H9 (cell line): ENCODE data around the gene ZNF425. TPM values are rescaled to one million over a fixed set of nuclear protein-coding genes. Genes with fewer than 3 reads are reported as not detected.

Experiments
- DNase-seq: peaks from one replicate; pipeline ENCODE4 v3.0.0-alpha.2; 2017
- H2AFZ ChIP-seq: one replicate; pipeline ENCODE4 v1.6.1; 2013; ENCODE audit warnings: mild to moderate bottlenecking, low read length, control low read depth, moderate library complexity
- H2AK5ac ChIP-seq: 2 replicates; pipeline ENCODE4 v1.6.1; 2013; ENCODE audit warnings: low read length, control low read depth, mixed read lengths; ENCODE audit not compliant: insufficient read length
- H2BK120ac ChIP-seq: one replicate; pipeline ENCODE4 v1.6.1; 2013; ENCODE audit warnings: low read depth, mild to moderate bottlenecking, low read length, control low read depth, inconsistent platforms; ENCODE audit not compliant: poor library complexity, severe bottlenecking
- H2BK12ac ChIP-seq: 2 replicates; pipeline ENCODE4 v1.6.1; 2013; ENCODE audit warnings: low read length, control low read depth, mixed read lengths, low read depth; ENCODE audit not compliant: insufficient read length
- H2BK15ac ChIP-seq: 2 replicates; pipeline ENCODE4 v1.6.1; 2013; ENCODE audit warnings: low read depth, low read length, control low read depth
- H2BK20ac ChIP-seq: one replicate; pipeline ENCODE4 v1.6.1; 2013; ENCODE audit warnings: low read depth, mild to moderate bottlenecking, low read length, control low read depth, inconsistent platforms; ENCODE audit not compliant: poor library complexity, severe bottlenecking
- H2BK5ac ChIP-seq: 2 replicates; pipeline ENCODE4 v1.6.1; 2013; ENCODE audit warnings: low read length, control low read depth, mixed read lengths; ENCODE audit not compliant: insufficient read length
- H3K14ac ChIP-seq: 2 replicates; pipeline ENCODE4 v1.6.1; 2013; ENCODE audit warnings: low read length, control low read depth; ENCODE audit not compliant: insufficient read depth
- H3K18ac ChIP-seq: 2 replicates; pipeline ENCODE4 v1.6.1; 2013; ENCODE audit warnings: low read depth, mild to moderate bottlenecking, mixed read lengths, low read length, control low read depth; ENCODE audit not compliant: insufficient read length
- H3K23ac ChIP-seq: 2 replicates; pipeline ENCODE4 v1.6.1; 2013; ENCODE audit warnings: low read length, control low read depth, mixed read lengths, low read depth; ENCODE audit not compliant: insufficient read length
- H3K23me2 ChIP-seq: 2 replicates; pipeline ENCODE4 v1.6.1; 2013; ENCODE audit warnings: low read depth, mild to moderate bottlenecking, mixed read lengths, low read length, control low read depth; ENCODE audit not compliant: insufficient read length, poor library complexity, severe bottlenecking
- H3K27ac ChIP-seq: 2 replicates; pipeline ENCODE4 v1.5.1; 2013; ENCODE audit warnings: low read length, control low read depth, mixed read lengths, low read depth; ENCODE audit not compliant: insufficient read length
- H3K27me3 ChIP-seq: 2 replicates; pipeline ENCODE4 v1.6.1; 2013; ENCODE audit warnings: low read length, control low read depth, inconsistent platforms; ENCODE audit not compliant: insufficient read depth
- H3K4ac ChIP-seq: 2 replicates; pipeline ENCODE4 v1.6.1; 2013; ENCODE audit warnings: low read depth, mild to moderate bottlenecking, control low read depth, inconsistent platforms, low read length, moderate library complexity
- H3K4me1 ChIP-seq: 2 replicates; pipeline ENCODE4 v1.6.1; 2013; ENCODE audit warnings: low read length, control low read depth, inconsistent platforms; ENCODE audit not compliant: insufficient read depth
- H3K4me2 ChIP-seq: 2 replicates; pipeline ENCODE4 v1.6.1; 2013; ENCODE audit warnings: low read length, control low read depth, mixed read lengths; ENCODE audit not compliant: insufficient read length, insufficient read depth
- H3K56ac ChIP-seq: 2 replicates; pipeline ENCODE4 v1.6.1; 2013; ENCODE audit warnings: low read depth, mild to moderate bottlenecking, mixed read lengths, low read length, control low read depth; ENCODE audit not compliant: insufficient read length
- H3K79me1 ChIP-seq: 2 replicates; pipeline ENCODE4 v1.6.1; 2013; ENCODE audit warnings: low read depth, mild to moderate bottlenecking, moderate library complexity, low read length, control low read depth, inconsistent platforms; ENCODE audit not compliant: insufficient read depth, poor library complexity, severe bottlenecking
- H3K79me2 ChIP-seq: 2 replicates; pipeline ENCODE4 v1.6.1; 2013; ENCODE audit warnings: low read length, control low read depth, inconsistent platforms; ENCODE audit not compliant: insufficient read depth
- H3K9ac ChIP-seq: 2 replicates; pipeline ENCODE4 v1.6.1; 2013; ENCODE audit warnings: low read length, control low read depth, mixed read lengths; ENCODE audit not compliant: insufficient read length; ENCODE audit errors: extremely low read depth
- H3K9me3 ChIP-seq: one replicate; pipeline ENCODE4 v1.6.1; 2013; ENCODE audit warnings: low read depth, low read length, inconsistent platforms; ENCODE audit not compliant: control insufficient read depth
- H3T11ph ChIP-seq: one replicate; pipeline ENCODE4 v1.6.1; 2013; ENCODE audit warnings: mild to moderate bottlenecking, low read length, control low read depth, inconsistent platforms
- H4K20me1 ChIP-seq: one replicate; pipeline ENCODE4 v1.6.1; 2013; ENCODE audit not compliant: control insufficient read depth, insufficient read length, insufficient read depth
- H4K5ac ChIP-seq: 2 replicates; pipeline ENCODE4 v1.6.1; 2013; ENCODE audit warnings: low read depth, mild to moderate bottlenecking, mixed read lengths, low read length, control low read depth; ENCODE audit not compliant: insufficient read length
- H4K8ac ChIP-seq: replicated peaks from 2 replicates; pipeline ENCODE4 v1.6.1; 2013; ENCODE audit warnings: low read length, control low read depth, mixed read lengths, low read depth; ENCODE audit not compliant: insufficient read length
- H4K91ac ChIP-seq: 2 replicates; pipeline ENCODE4 v1.6.1; 2013; ENCODE audit warnings: low read depth, mild to moderate bottlenecking, moderate library complexity, mixed read lengths, low read length, control low read depth; ENCODE audit not compliant: insufficient read length
- H3K27ac Mint-ChIP-seq, 3 experiments: 2 replicates in 2 of 3; 3 replicates in 1 of 3; pipeline ENCODE4 v1.8.0; 2020 to 2021; ENCODE audit warnings: mixed read lengths in 3 of 3, mild to moderate bottlenecking in 1 of 3, moderate library complexity in 1 of 3
- H3K27me3 Mint-ChIP-seq: 2 replicates; pipeline ENCODE4 v1.8.0; 2021; ENCODE audit warnings: low read depth, mild to moderate bottlenecking, moderate library complexity, mixed read lengths
- H3K36me3 Mint-ChIP-seq, 3 experiments: 2 replicates in 2 of 3; 3 replicates in 1 of 3; pipeline ENCODE4 v1.8.0; 2020 to 2021; ENCODE audit warnings: low read depth in 3 of 3, mixed read lengths in 3 of 3; ENCODE audit not compliant: insufficient read depth in 1 of 3
- H3K4me1 Mint-ChIP-seq, 2 experiments: 2 replicates each; pipeline ENCODE4 v1.8.0; 2020; ENCODE audit warnings: mixed read lengths in 2 of 2
- H3K4me3 Mint-ChIP-seq, 2 experiments: 2 replicates in 1 of 2; 3 replicates in 1 of 2; pipeline ENCODE4 v1.8.0; 2020 to 2021; ENCODE audit warnings: mild to moderate bottlenecking in 2 of 2, mixed read lengths in 2 of 2, moderate library complexity in 1 of 2
- H3K9me3 Mint-ChIP-seq, 2 experiments: 2 replicates in 1 of 2; 3 replicates in 1 of 2; pipeline ENCODE4 v1.8.0; 2020; ENCODE audit warnings: mild to moderate bottlenecking in 2 of 2, mixed read lengths in 2 of 2, moderate library complexity in 1 of 2
- WGBS: extraction: QIAGEN DNeasy Blood & Tissue Kit; methylation state at CpG from one replicate; pipeline ENCODE4 v1.1.7; 2013; ENCODE audit warnings: missing lambda C conversion rate, low lambda C conversion rate, mixed read lengths; ENCODE audit not compliant: insufficient read length; ENCODE audit errors: extremely low coverage; 5-methylcytosine and 5-hydroxymethylcytosine counted together
- total RNA-seq: library from RNA; stranded (reverse); gene quantifications from 2 replicates; pipeline ENCODE4 v1.2.1, GENCODE V29; 2021
- TF ChIP-seq, protein P1 (sequence below): fragments of 200-600 bp; sonication (generic); conservative IDR thresholded peaks from 3 replicates; pipeline ENCODE4 v1.8.0; 2021; ENCODE audit warnings: antibody characterized with exemption, mild to moderate bottlenecking

The ZNF425 gene
- total RNA-seq, 1 experiment from 2014 or later, result 5.4 TPM

DNA sequence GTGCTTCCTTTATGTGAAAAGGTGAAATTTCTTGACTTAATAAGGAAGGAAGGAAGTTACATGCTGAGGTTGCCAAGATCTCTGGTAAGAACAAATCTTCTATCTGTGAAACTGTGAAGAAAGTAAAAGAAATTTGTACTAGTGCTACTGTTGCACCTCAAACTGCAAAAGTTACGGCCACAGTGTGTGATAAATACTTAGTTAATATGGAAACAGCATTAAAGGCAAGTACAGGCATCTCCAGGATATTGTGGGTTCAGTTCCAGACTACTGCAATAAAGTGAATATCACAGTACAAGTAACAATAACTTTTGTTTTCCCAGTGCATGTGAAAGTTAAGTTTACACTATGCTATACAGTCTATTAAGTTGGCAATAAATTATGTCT, 46.4 kb upstream of the ZNF425 start:
- Histone ChIP-seq H3K27me3 (no peaks in the 10 kb centered on the region), H2BK5ac (no peak overlapping the region), H3K4me2 (no peak overlapping the region), H4K91ac (no peak overlapping the region), H3K9me3 (no peaks in the 10 kb centered on the region), H2BK12ac (no peak overlapping the region), H3K18ac (no peak overlapping the region), H3K79me1 (no peaks in the 10 kb centered on the region), H2BK15ac (no peak overlapping the region), H2AFZ (no peak overlapping the region), H3K79me2 (no peaks in the 10 kb centered on the region), H4K8ac (no peak overlapping the region), H4K20me1 (no peaks in the 10 kb centered on the region), H2BK20ac (no peak overlapping the region), H3K14ac (no peak overlapping the region), H3K27ac (no peak overlapping the region), H4K5ac (no peak overlapping the region), H3K23me2 (no peaks in the 10 kb centered on the region), H3K23ac (no peak overlapping the region), H3T11ph (no peak overlapping the region), H3K4ac (no peak overlapping the region), H2AK5ac (no peak overlapping the region), H3K9ac (no peak overlapping the region), H3K4me1 (no peaks in the 10 kb centered on the region), H3K56ac (no peak overlapping the region), H2BK120ac (no peak overlapping the region)
- no peak for DNase-seq
- WGBS, result no CpG with 5 or more reads among the region's 1 CpG
- H3K36me3 Mint-ChIP-seq, result peaks cover 54 to 95% (median 57%) of the 10 kb centered on the region in 3 experiments; a peak in 6 of 7 replicates
- peak overlapping the region in 1 of 3 experiments; percentile 21; a peak in 1 of 7 replicates for H3K27ac Mint-ChIP-seq
- H3K4me3 Mint-ChIP-seq, result no peak overlapping the region
- H3K27me3 Mint-ChIP-seq, result no peaks in the 10 kb centered on the region
- no peaks in the 10 kb centered on the region for H3K9me3 Mint-ChIP-seq
- H3K4me1 Mint-ChIP-seq, result no peaks in the 10 kb centered on the region
- TF ChIP-seq, protein P1, sequence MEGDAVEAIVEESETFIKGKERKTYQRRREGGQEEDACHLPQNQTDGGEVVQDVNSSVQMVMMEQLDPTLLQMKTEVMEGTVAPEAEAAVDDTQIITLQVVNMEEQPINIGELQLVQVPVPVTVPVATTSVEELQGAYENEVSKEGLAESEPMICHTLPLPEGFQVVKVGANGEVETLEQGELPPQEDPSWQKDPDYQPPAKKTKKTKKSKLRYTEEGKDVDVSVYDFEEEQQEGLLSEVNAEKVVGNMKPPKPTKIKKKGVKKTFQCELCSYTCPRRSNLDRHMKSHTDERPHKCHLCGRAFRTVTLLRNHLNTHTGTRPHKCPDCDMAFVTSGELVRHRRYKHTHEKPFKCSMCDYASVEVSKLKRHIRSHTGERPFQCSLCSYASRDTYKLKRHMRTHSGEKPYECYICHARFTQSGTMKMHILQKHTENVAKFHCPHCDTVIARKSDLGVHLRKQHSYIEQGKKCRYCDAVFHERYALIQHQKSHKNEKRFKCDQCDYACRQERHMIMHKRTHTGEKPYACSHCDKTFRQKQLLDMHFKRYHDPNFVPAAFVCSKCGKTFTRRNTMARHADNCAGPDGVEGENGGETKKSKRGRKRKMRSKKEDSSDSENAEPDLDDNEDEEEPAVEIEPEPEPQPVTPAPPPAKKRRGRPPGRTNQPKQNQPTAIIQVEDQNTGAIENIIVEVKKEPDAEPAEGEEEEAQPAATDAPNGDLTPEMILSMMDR, result no peak
